HUES64 (cell line): ENCODE measurements around the gene ELL2.
"Not testable (repeated sequence)": the region's sequence is repeated elsewhere in the genome, so short reads cannot be mapped to it uniquely, and the experiment has no call there.

Source experiments
- H3K27ac ChIP-seq: 2 replicates; pipeline ENCODE4 v1.7.0; 2013; ENCODE audit warnings: low read depth, low read length, inconsistent platforms
- H3K27me3 ChIP-seq: 2 replicates; pipeline ENCODE4 v1.6.1; 2013; ENCODE audit warnings: mild to moderate bottlenecking, low read length; ENCODE audit not compliant: insufficient read depth
- H3K36me3 ChIP-seq: 2 replicates; pipeline ENCODE4 v1.6.1; 2013; ENCODE audit warnings: mild to moderate bottlenecking, low read length; ENCODE audit not compliant: insufficient read depth
- H3K4me1 ChIP-seq: 2 replicates; pipeline ENCODE4 v1.6.1; 2013; ENCODE audit warnings: mild to moderate bottlenecking, low read length, moderate library complexity; ENCODE audit not compliant: insufficient read depth
- H3K4me3 ChIP-seq: 2 replicates; pipeline ENCODE4 v1.5.1; 2013; ENCODE audit warnings: mild to moderate bottlenecking, low read length, moderate library complexity
- H3K9ac ChIP-seq: 2 replicates; pipeline ENCODE4 v1.6.1; 2013; ENCODE audit warnings: mild to moderate bottlenecking, low read depth, low read length
- H3K9me3 ChIP-seq: 2 replicates; pipeline ENCODE4 v1.6.1; 2013; ENCODE audit warnings: low read depth, low read length; ENCODE audit not compliant: insufficient read depth
- WGBS: fragments of 150-250, 120-280 bp; methylation state at CpG from one replicate; pipeline ENCODE4 v1.1.7; 2013; ENCODE audit warnings: missing lambda C conversion rate; 5-methylcytosine and 5-hydroxymethylcytosine counted together

The ELL2 gene

DNA sequence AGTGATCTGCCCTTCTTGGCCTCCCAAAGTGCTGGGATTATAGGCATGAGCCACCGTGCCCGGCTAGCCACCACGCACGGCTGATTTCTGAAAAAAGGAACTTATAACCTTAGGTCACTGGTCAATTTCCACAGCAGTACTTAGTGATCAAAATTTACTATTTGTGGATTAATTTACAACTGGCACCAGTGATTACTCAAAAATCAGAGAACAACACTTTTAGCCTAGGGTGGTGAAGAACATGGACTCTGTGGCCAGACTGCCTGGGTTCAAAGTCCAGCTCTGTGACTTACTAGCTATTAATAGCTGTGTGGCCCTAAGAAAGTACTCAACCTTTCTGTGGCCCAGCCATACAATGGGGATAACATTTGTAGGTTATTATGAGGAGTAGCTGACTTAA, 88.3 kb downstream of the ELL2 start:
- H3K4me1 ChIP-seq: 0 out of 2 replicates have a peak, but pooled peaks cover under 1% of the 10 kb centered on the region
- no peaks in the 10 kb centered on the region for H3K9me3 ChIP-seq
- over 99% methylated on average over 4 of the region's 4 CpGs for WGBS

DNA sequence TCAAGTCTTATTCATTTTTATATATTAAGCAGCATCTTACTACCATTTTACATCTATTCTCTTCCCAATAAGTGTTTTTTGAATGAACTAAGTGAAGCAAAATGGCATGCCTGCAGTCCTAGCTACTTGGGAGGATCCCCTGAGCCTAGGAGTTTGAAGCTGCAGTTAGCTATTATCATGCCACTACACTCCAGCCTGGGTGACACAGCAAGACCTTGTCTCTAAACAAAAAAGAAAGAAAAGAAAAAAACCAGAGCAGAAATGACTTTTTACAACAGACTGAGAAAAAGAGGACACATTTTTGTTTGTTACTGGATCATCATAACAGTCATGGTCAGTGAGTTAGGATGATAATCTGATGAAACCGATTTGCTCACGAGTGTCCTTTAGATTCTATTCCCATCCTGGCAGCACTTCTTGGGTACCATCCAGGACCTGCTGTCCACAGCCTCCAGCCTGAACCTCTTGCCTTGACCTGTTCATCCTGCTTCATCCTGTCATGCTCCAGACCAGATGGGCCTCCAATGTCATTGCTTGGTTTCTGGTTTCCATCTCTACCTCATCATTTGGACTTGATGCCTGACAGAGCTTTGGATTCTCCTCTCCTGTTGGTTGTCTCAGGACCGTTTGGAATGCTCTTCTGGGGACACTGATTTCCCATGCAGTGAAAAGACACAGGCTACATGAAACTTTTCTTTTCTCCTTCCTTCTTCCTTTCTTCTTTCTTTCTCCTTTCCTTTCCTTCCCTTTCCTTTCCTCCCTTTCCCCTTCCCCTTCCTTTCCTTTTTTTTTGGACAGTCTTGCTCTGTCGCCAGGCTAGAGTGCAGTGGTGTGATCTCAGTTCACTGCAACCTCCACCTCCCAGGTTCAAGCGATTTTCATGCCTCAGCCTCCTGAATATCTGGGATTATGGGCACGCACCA, 89.0 kb downstream of the ELL2 start:
- WGBS: 93% methylated on average over 5 of the region's 6 CpGs

More for the DNA sequence above, 88.3 kb downstream of the ELL2 start:
- Histone ChIP-seq H3K9ac (no peak overlapping the region), H3K27ac (no peak overlapping the region), H3K36me3 (no peaks in the 10 kb centered on the region), H3K27me3 (no peaks in the 10 kb centered on the region), H3K4me3 (no peak overlapping the region)

DNA sequence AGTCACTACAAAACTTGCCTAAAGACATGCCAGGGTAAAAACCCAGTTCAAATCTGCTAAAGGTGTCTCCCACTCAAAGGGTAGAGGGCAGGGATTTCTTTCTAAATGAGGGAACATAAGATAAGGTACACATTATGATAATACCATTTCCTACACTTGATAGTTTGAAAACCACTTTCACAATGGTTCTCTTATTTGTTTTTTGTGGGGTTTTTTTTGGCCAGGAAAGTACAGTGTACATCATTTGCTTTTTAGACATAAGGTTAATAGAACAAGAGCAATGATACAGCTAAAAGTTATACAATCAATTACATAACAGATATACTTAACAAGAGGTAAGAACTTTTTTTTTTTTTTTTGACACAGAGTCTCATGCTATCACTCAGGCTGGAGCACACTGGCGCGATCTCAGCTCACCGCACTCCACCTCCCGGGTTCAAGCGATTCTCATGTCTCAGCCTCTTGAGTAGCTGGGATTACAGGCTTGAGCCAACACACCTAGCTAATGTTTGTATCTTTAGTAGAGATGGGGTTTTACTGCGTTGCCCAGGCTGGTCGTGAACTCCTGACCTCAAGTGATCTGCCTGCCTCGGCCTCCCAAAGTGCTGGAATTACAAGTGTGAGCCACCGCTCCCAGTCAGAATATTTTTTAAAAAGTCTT, 90.4 kb downstream of the ELL2 start:
- Histone ChIP-seq H3K9ac (no peak overlapping the region), H3K4me3 (no peak overlapping the region), H3K4me1 (no peaks in the 10 kb centered on the region), H3K27me3 (no peaks in the 10 kb centered on the region), H3K9me3 (no peaks in the 10 kb centered on the region), H3K36me3 (no peaks in the 10 kb centered on the region), H3K27ac (no peak overlapping the region)
- 97% methylated on average over 8 of the region's 9 CpGs for WGBS

More for the DNA sequence above, 89.0 kb downstream of the ELL2 start:
- Histone ChIP-seq H3K27ac (no peak overlapping the region), H3K27me3 (no peaks in the 10 kb centered on the region), H3K9ac (no peak overlapping the region), H3K4me3 (no peak overlapping the region), H3K9me3 (no peaks in the 10 kb centered on the region), H3K4me1 (no peaks in the 10 kb centered on the region), H3K36me3 (no peaks in the 10 kb centered on the region)

DNA sequence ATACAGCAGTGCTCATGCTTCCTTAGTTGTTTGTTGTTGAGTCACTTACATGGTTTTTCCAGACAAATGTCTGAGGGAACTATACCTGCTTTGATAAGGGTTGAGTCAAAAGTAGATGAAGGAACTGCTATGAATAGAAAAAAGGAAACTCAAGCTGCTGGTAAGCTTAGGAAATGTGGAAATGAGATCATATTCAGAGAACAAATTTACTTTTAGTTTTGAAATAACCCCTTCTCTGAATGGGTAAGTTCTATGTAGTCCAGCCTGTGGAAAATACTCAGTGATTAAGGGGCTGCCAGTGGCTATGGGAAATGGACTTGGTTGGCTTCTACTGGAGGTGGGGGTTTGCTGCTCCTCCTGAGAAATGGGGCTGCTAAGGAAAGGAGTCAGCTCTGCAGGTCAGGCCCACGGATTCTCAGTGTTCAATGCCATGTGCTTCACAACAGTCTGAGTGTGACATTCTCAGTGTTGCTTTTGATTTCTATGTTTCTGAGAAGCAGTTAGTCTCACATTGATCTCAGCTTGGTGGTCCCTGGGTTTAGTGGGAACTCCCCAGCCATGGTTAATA, 91.5 kb downstream of the ELL2 start:
- Histone ChIP-seq H3K27me3 (no peaks in the 10 kb centered on the region), H3K9ac (no peak overlapping the region), H3K27ac (no peak overlapping the region), H3K4me1 (no peaks in the 10 kb centered on the region), H3K4me3 (no peak overlapping the region), H3K36me3 (no peaks in the 10 kb centered on the region), H3K9me3 (no peaks in the 10 kb centered on the region)
- 90% methylated on average over 1 of the region's 1 CpG for WGBS

DNA sequence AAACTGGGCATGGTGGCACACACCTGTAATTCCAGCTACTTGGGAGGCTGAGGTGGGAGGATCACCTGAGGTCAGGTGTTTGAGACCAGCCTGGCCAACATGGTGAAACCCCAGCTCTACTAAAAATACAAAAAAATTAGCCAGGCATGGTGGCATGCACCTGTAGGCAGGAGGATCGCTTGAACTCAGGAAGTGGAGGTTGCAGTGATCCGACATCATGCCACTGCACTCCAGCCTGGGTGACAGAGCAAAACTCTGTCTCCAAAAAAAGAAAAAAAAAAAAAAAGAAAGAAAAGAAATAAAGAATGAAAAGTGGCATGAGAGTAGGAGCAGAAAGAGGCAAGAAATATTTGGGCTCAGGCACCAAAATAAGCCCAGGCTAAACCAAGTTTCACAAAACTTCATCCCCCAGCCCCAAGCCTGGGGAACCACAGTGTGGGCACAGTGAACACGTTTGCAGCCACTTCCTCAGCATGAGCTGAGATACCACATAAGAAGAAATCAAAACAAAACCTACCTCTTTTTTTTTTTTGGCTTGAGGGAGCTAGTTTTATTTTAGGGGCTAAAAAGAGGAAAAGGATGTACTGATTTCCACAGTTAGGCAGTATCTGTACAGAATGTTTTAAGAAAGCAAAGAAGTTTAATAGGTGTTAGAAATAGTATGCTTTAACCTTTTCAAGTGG, 92.3 kb downstream of the ELL2 start:
- 89% methylated on average over 3 of the region's 3 CpGs for WGBS
- not testable (repeated sequence) for H3K4me1 ChIP-seq, H3K36me3 ChIP-seq

DNA sequence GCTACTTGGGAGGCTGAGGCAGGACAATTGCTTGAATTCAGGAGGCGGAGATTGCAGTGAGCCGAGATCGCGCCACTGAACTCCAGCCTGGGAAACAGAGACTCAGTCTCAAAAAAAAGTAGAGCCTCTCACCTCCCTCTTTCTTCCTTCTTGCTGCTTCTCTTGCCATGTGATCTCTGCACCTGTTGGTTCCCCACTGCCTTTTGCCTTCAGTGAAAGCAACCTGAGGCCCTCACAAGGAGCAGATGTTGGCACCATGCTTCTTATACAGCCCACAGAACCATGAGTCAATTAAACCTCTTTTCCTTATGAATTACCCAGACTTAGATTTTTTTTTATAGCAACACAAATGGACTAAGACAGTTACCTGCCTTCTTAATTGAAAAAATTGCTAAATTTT, 93.5 kb downstream of the ELL2 start:
- H3K27ac ChIP-seq: no peak overlapping the region
- peaks cover 6% of the 10 kb centered on the region for H3K4me1 ChIP-seq
- 98% methylated on average over 4 of the region's 4 CpGs for WGBS
- no peak overlapping the region for H3K4me3 ChIP-seq
- H3K9me3 ChIP-seq: no peaks in the 10 kb centered on the region
- H3K27me3 ChIP-seq: no peaks in the 10 kb centered on the region
- no peak overlapping the region for H3K9ac ChIP-seq
- no peaks in the 10 kb centered on the region for H3K36me3 ChIP-seq

More for the DNA sequence above, 92.3 kb downstream of the ELL2 start:
- H3K4me3 ChIP-seq, H3K27ac ChIP-seq, H3K9ac ChIP-seq, H3K9me3 ChIP-seq, H3K27me3 ChIP-seq: not testable (repeated sequence)

DNA sequence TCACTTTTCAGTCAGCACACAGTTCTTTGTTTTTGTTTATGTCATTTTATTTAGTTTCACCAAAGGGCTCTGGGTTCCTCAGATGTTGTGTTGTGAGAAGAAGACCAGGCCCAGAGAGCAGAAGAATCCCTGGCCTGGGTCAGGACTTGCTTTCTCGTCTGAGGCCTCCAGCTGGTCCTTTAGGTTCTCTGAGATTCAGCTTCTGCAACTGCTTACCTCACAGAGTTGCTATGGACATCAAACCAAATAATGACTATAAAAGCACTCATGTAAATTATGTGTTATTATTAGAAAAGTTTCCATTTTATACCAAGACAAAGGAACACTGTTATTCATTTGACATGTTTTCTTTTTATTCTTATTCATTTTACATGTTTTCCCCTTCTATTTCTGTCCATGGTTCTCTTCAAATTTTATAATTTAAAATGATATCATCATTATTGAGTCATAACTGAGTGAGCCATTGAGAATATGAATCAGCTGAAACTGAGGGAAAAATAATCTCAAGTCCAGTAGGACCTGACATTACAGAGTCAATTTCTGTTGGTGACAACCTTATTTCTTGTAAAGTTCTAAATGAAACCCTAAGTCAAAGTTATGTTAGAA, 95.1 kb downstream of the ELL2 start:
- Histone ChIP-seq H3K4me3 (no peak overlapping the region), H3K9ac (no peak overlapping the region), H3K27me3 (no peaks in the 10 kb centered on the region), H3K36me3 (no peaks in the 10 kb centered on the region), H3K9me3 (no peaks in the 10 kb centered on the region), H3K4me1 (peaks cover 8% of the 10 kb centered on the region), H3K27ac (no peak overlapping the region)
- WGBS: 93% methylated on average over 1 of the region's 1 CpG

DNA sequence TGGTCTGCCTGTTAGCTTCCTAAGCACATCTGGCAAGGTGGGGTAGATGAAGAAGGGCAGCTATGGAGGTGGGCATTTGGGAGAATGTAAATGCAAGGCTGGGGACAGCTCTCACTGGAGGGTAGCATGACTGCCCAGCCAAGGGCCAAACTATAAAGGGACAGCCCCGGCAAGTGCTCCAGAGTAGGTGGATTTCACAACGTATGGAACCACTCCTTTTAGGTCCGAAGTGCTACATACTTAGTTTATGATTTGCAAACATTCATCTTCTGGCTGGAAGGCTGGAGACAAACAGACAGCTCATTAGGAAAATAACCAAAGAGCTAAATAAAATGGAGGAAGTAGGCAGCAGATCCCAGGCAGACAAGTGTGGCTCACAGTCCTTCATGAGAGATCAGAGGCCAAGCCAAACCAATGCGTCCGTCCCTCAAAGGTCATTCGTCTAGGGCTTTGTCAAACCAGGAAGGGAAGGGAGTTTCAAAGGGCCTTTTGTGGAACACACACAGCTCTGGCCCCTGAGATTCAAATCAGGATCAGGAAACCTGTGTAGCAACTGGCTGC, 96.6 kb downstream of the ELL2 start:
- WGBS: 94% methylated on average over 6 of the region's 6 CpGs
- peaks cover 8% of the 10 kb centered on the region for H3K4me1 ChIP-seq
- no peaks in the 10 kb centered on the region for H3K36me3 ChIP-seq
- H3K27ac ChIP-seq: no peak overlapping the region
- no peaks in the 10 kb centered on the region for H3K9me3 ChIP-seq
- no peak overlapping the region for H3K9ac ChIP-seq
- H3K27me3 ChIP-seq: no peaks in the 10 kb centered on the region
- no peak overlapping the region for H3K4me3 ChIP-seq

DNA sequence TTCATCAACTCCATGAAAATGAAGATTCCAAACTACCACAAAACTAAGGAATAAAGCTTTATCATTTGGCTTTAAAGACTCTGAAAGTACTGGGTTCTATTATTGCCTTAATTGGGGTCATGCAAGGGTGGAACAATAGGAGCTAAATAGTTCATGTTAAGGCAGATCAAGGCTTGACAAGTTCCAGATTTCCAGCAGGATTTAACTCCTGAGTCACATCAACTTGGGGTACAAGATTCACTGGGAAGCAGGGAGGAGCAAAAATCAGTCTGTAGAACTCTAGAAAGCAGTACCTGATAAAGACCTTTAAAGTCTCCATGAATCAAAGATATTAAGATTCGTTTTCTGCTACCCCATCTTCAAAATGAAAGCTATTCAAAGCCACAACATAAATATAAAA, 97.2 kb downstream of the ELL2 start:
- Histone ChIP-seq H3K36me3 (no peaks in the 10 kb centered on the region), H3K4me1 (peaks cover 11% of the 10 kb centered on the region), H3K9me3 (no peaks in the 10 kb centered on the region), H3K27ac (no peak overlapping the region), H3K4me3 (no peak overlapping the region), H3K27me3 (no peaks in the 10 kb centered on the region), H3K9ac (no peak overlapping the region)
- WGBS: 92% methylated on average over 1 of the region's 1 CpG

DNA sequence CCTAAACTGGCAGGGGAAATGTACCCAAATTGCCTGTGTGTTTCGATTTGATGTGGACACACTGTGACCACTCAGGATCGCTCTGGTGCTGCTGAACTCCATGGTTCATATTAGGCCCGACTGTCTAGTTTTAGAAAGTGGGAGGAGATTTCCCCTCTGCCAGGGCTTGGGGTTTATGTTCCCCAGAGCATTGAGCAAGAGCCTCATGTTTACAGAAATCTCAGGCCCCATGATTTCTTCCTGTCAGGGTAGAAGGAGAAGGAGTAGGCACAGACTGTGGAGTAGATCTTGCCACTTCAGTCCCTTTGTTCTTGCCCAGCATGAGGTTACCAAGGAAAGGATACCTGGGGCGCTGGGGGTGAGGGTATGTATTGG, 98.3 kb downstream of the ELL2 start:
- peaks cover 17% of the 10 kb centered on the region for H3K4me1 ChIP-seq
- no peak overlapping the region for H3K9ac ChIP-seq
- no peak overlapping the region for H3K27ac ChIP-seq
- H3K36me3 ChIP-seq: no peaks in the 10 kb centered on the region
- H3K4me3 ChIP-seq: no peak overlapping the region
- no peaks in the 10 kb centered on the region for H3K9me3 ChIP-seq
- no peaks in the 10 kb centered on the region for H3K27me3 ChIP-seq
- 91% methylated on average over 3 of the region's 4 CpGs for WGBS
